Activated CD8-positive, alpha-beta memory T cell treated with anti-CD3 and anti-CD28 coated beads, Interleukin-2, amount 50 U/mL, for 4 hours (primary cell): ENCODE results near the gene DOC2A.
"Not testable (repeated sequence)": the region's sequence is repeated elsewhere in the genome, so short reads cannot be mapped to it uniquely, and the experiment has no call there.

ENCODE experiments used
- DNase-seq: peaks from one replicate; pipeline ENCODE4 v3.0.0-alpha.2; 2020

The DOC2A gene

GRCh38 chr16:29963021-29963743 is 47.6 kb downstream of the DOC2A start:
- DNase-seq = no peak

- DNase-seq = no peak
Observed at GRCh38 chr16:29962344-29962994, 48.4 kb downstream of the DOC2A start.

GRCh38 chr16:29961479-29962343 is 49.1 kb downstream of the DOC2A start, which contains the start of gene TMEM219:
Gene TMEM219, plus strand, starts transcription at chr16:29962079. Its CDS starts 1,065 bp downstream, at chr16:29963144.
- DNase-seq = peak; percentile 95

- no peak for DNase-seq
Observed at GRCh38 chr16:29961127-29961478, 49.7 kb downstream of the DOC2A start.

GRCh38 chr16:29959821-29960220 is 51.0 kb downstream of the DOC2A start:
- not testable (repeated sequence) for DNase-seq

- no peak for DNase-seq
Observed at GRCh38 chr16:29959293-29959692, 51.5 kb downstream of the DOC2A start.

- no peak for DNase-seq
Observed at GRCh38 chr16:29958756-29959155, 52.1 kb downstream of the DOC2A start.
